DOHH2 (cell line): ENCODE data around the gene EXOSC10.

Experiments
- H3F3A ChIP-seq: fragments of 200-600 bp; sonication (generic), shearing (Covaris generic); 2 replicates; pipeline ENCODE4 v1.6.0; 2016; ENCODE audit warnings: antibody characterized with exemption, mild to moderate bottlenecking; ENCODE audit not compliant: control insufficient read depth, insufficient read depth
- H3K27ac ChIP-seq: fragments of 200-600 bp; sonication (generic); 2 replicates; pipeline ENCODE4 v1.5.1; 2014; ENCODE audit warnings: low read depth, mild to moderate bottlenecking, low read length, moderate library complexity
- H3K27me3 ChIP-seq: fragments of 200-600 bp; sonication (generic); 2 replicates; pipeline ENCODE4 v1.6.1; 2014; ENCODE audit warnings: mild to moderate bottlenecking, low read length, mixed read lengths; ENCODE audit not compliant: control insufficient read depth
- H3K36me3 ChIP-seq: fragments of 200-600 bp; sonication (generic); 2 replicates; pipeline ENCODE4 v1.6.1; 2014; ENCODE audit warnings: mild to moderate bottlenecking, low read length, moderate library complexity, mixed read lengths; ENCODE audit not compliant: control insufficient read depth
- H3K4me1 ChIP-seq: fragments of 200-600 bp; sonication (generic); 2 replicates; pipeline ENCODE4 v1.6.1; 2014; ENCODE audit warnings: mild to moderate bottlenecking, low read length, mixed read lengths; ENCODE audit not compliant: control insufficient read depth
- H3K4me2 ChIP-seq: fragments of 200-600 bp; sonication (generic); 2 replicates; pipeline ENCODE4 v1.6.0; 2014; ENCODE audit warnings: mild to moderate bottlenecking, low read length, moderate library complexity
- H3K4me3 ChIP-seq: fragments of 200-600 bp; sonication (generic); 2 replicates; pipeline ENCODE4 v1.5.1; 2014; ENCODE audit warnings: mild to moderate bottlenecking, low read length, mixed read lengths
- H3K79me2 ChIP-seq: fragments of 200-600 bp; sonication (generic); 2 replicates; pipeline ENCODE4 v1.6.1; 2014; ENCODE audit warnings: mild to moderate bottlenecking, low read length, mixed read lengths; ENCODE audit not compliant: control insufficient read depth
- H3K9me2 ChIP-seq: fragments of 200-600 bp; sonication (generic); replicated peaks from 2 replicates; pipeline ENCODE4 v1.6.1; 2014; ENCODE audit warnings: mild to moderate bottlenecking, low read length, mixed read lengths; ENCODE audit not compliant: control insufficient read depth
- H3K9me3 ChIP-seq: fragments of 200-600 bp; sonication (generic); 2 replicates; pipeline ENCODE4 v1.6.1; 2014; ENCODE audit warnings: antibody characterized with exemption, low read length, mixed read lengths; ENCODE audit not compliant: control insufficient read depth, insufficient read depth
- H4K20me1 ChIP-seq: fragments of 200-600 bp; sonication (generic); 2 replicates; pipeline ENCODE4 v1.6.0; 2014; ENCODE audit warnings: low read depth, mild to moderate bottlenecking, antibody characterized with exemption, low read length, moderate library complexity; ENCODE audit not compliant: control insufficient read depth, insufficient read depth
- EZH2phosphoT487 ChIP-seq: fragments of 200-600 bp; sonication (generic); IDR thresholded peaks from 2 replicates; pipeline ENCODE4 v1.6.1; 2017; ENCODE audit warnings: borderline replicate concordance, mild to moderate bottlenecking, antibody characterized with exemption, low read length, moderate library complexity, mixed read lengths
- TF ChIP-seq, protein P1 (sequence below): fragments of 200-600 bp; sonication (generic); IDR thresholded peaks from one replicate; pipeline ENCODE4 v1.5.1; 2014; ENCODE audit warnings: antibody characterized with exemption, mild to moderate bottlenecking, low read depth, low read length; ENCODE audit not compliant: poor library complexity, severe bottlenecking

EXOSC10 gene

DNA sequence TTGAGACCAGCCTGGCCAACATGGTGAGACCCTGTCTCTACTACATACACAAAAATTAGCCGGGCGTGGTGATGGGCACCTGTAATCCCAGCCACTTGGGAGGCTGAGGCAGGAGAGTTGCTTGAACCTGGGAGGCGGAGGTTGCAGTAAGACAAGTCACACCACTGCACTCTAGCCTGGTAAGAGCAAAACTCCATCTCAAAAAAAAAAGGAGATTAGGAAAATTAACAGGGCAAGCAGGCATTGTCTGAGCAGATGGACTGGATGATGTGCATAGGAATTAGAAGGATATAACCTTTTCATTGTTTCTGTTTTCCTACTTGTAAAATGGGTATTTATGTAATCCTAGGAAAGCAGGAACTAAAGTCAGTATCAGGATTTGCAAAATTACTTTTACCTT is 71.7 kb downstream of the EXOSC10 start:
- H3K36me3 ChIP-seq, result peaks cover 52% of the 10 kb centered on the region
- no peak overlapping the region for H3K4me2 ChIP-seq
- H3K79me2 ChIP-seq, result peaks cover 4% of the 10 kb centered on the region; the same call in 1 of the 2 replicates
- no peak overlapping the region for H3K27ac ChIP-seq
- TF ChIP-seq, protein P1, sequence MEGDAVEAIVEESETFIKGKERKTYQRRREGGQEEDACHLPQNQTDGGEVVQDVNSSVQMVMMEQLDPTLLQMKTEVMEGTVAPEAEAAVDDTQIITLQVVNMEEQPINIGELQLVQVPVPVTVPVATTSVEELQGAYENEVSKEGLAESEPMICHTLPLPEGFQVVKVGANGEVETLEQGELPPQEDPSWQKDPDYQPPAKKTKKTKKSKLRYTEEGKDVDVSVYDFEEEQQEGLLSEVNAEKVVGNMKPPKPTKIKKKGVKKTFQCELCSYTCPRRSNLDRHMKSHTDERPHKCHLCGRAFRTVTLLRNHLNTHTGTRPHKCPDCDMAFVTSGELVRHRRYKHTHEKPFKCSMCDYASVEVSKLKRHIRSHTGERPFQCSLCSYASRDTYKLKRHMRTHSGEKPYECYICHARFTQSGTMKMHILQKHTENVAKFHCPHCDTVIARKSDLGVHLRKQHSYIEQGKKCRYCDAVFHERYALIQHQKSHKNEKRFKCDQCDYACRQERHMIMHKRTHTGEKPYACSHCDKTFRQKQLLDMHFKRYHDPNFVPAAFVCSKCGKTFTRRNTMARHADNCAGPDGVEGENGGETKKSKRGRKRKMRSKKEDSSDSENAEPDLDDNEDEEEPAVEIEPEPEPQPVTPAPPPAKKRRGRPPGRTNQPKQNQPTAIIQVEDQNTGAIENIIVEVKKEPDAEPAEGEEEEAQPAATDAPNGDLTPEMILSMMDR, result no peak
- TF ChIP-seq EZH2phosphoT487, result no peak
- H3K9me2 ChIP-seq, result no peaks in the 10 kb centered on the region
- H3K4me1 ChIP-seq, result no peaks in the 10 kb centered on the region
- H3K9me3 ChIP-seq, result no peaks in the 10 kb centered on the region
- H3F3A ChIP-seq, result peaks cover 51% of the 10 kb centered on the region
- no peak overlapping the region for H3K4me3 ChIP-seq
- peaks cover 8% of the 10 kb centered on the region; the same call in 1 of the 2 replicates for H4K20me1 ChIP-seq
- no peaks in the 10 kb centered on the region for H3K27me3 ChIP-seq

DNA sequence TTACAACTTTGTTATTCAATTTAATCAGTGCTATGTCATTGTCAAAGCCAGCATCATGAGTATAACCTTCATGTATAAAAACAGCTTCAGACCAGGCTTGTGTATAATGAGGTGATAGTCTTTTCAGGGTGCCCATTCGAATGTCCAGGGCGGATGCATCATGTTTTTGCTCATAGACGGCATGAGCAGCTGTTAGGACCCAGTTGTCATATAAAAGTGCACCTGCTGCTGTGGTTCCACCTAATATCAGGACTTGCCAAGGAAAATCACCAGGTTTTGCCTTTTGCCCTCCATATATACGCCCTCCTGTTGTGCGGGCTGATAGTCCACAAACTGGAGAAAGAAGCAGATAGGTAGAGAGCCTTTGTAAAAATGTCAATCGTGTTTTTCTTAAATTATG is 72.4 kb downstream of the EXOSC10 start:
- Histone ChIP-seq H3K4me3 (no peak overlapping the region), H3K4me2 (no peak overlapping the region), H3K4me1 (no peaks in the 10 kb centered on the region), H3K36me3 (peaks cover 58% of the 10 kb centered on the region), H3K9me2 (no peaks in the 10 kb centered on the region), H3K27me3 (no peaks in the 10 kb centered on the region), H3F3A (peaks cover 51% of the 10 kb centered on the region), H3K9me3 (no peaks in the 10 kb centered on the region), H3K79me2 (peaks cover 4% of the 10 kb centered on the region; the same call in 1 of the 2 replicates), H4K20me1 (peaks cover 8% of the 10 kb centered on the region; the same call in 1 of the 2 replicates), H3K27ac (no peak overlapping the region)
- TF ChIP-seq, protein P1, result no peak
- TF ChIP-seq EZH2phosphoT487, result no peak

DNA sequence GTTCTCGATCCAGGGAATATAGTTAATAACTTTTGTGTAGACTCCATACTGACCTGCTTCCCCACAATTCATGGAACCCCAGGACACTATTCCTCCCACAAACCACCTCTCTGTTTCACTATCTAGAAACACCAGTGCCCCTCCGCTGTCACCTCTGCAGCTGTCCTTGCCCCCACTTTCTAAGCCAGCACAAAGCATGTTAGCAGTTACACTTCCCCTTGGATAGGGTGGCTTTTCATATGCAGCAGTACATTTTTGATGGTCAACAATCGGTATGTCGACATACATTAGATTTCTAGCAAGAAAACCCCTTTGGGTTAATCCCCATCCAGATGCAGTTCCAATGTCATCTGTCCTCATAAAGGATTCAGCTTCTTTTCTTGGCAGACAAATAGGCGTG is 72.8 kb downstream of the EXOSC10 start:
- no peak overlapping the region for H3K4me2 ChIP-seq
- H3K4me3 ChIP-seq, result no peak overlapping the region
- TF ChIP-seq, protein P1, result no peak
- no peak for TF ChIP-seq EZH2phosphoT487
- H3K27me3 ChIP-seq, result no peaks in the 10 kb centered on the region
- H3K36me3 ChIP-seq, result peaks cover 62% of the 10 kb centered on the region
- H4K20me1 ChIP-seq, result peaks cover 8% of the 10 kb centered on the region; the same call in 1 of the 2 replicates
- H3K79me2 ChIP-seq, result peaks cover 4% of the 10 kb centered on the region; the same call in 1 of the 2 replicates
- H3F3A ChIP-seq, result peaks cover 51% of the 10 kb centered on the region
- H3K9me2 ChIP-seq, result no peaks in the 10 kb centered on the region
- H3K4me1 ChIP-seq, result no peaks in the 10 kb centered on the region
- H3K27ac ChIP-seq, result no peak overlapping the region
- H3K9me3 ChIP-seq, result no peaks in the 10 kb centered on the region
